Nucleus accumbens (tissue), 56 donors: ENCODE data around the gene PPP2R5D.
A peak's percentile ranks its signal among the peaks of the same experiment; 100 is the strongest.

Experiments
- DNase-seq, 56 donors: peaks; one replicate each; lab custom pipeline; 2025; lab: John Stamatoyannopoulos, UW

PPP2R5D gene

GRCh38 chr6:42963179-42963854 is 21.1 kb upstream of the PPP2R5D start:
- no peak for DNase-seq

- DNase-seq, result no peak
Observed at GRCh38 chr6:42963855-42964605, 20.3 kb upstream of the PPP2R5D start.

- DNase-seq, result no peak
Observed at GRCh38 chr6:42966571-42966970, 17.8 kb upstream of the PPP2R5D start.

- no peak for DNase-seq
Observed at GRCh38 chr6:42967228-42967627, 17.1 kb upstream of the PPP2R5D start.

GRCh38 chr6:42968126-42968701 is 16.2 kb upstream of the PPP2R5D start:
- DNase-seq, result no peak

- DNase-seq, result no peak
Observed at GRCh38 chr6:42968783-42969182, 15.6 kb upstream of the PPP2R5D start.

GRCh38 chr6:42969431-42969830 is 14.9 kb upstream of the PPP2R5D start:
- DNase-seq, result no peak

GRCh38 chr6:42969934-42970333 is 14.4 kb upstream of the PPP2R5D start:
- peak in 1 of 56 donors; percentile 12 for DNase-seq

GRCh38 chr6:42970871-42971612 is 13.3 kb upstream of the PPP2R5D start:
- no peak for DNase-seq

- DNase-seq, result no peak
Observed at GRCh38 chr6:42971746-42972327, 12.5 kb upstream of the PPP2R5D start.

- no peak for DNase-seq
Observed at GRCh38 chr6:42973926-42974325, 10.4 kb upstream of the PPP2R5D start.

- no peak for DNase-seq
Observed at GRCh38 chr6:42974919-42975505, 9.4 kb upstream of the PPP2R5D start.

GRCh38 chr6:42978487-42978838 is 5.9 kb upstream of the PPP2R5D start:
- peak in 3 of 56 donors; percentile 19 to 40 (median 27) for DNase-seq

GRCh38 chr6:42978839-42979522 is 5.4 kb upstream of the PPP2R5D start, which contains the start of gene PEX6:
Gene PEX6, minus strand, starts transcription at chr6:42979181. Its CDS starts 31 bp downstream, at chr6:42979150.
- peak; percentile 15 to 96 (median 80) for DNase-seq

- peak in 1 of 56 donors; percentile 59 for DNase-seq
Observed at GRCh38 chr6:42979523-42980177, 4.7 kb upstream of the PPP2R5D start.

GRCh38 chr6:42981836-42982235 is 2.5 kb upstream of the PPP2R5D start:
- DNase-seq, result no peak

- peak in 1 of 56 donors; percentile 19 for DNase-seq
Observed at GRCh38 chr6:42984924-42985475, 630 bp downstream of the PPP2R5D start.
